HEK293T (cell line): ENCODE data around the gene RNF8.
"Not testable (repeated sequence)": the region's sequence is repeated elsewhere in the genome, so short reads cannot be mapped to it uniquely, and the experiment has no call there.

Source experiments
- CTCF ChIA-PET: fragments of 350-600 bp; formaldehyde crosslinking; extraction: SDS; loops from one replicate; lab custom pipeline; 2021; ENCODE audit warnings: antibody characterized with exemption, inconsistent platforms; lab: Yijun Ruan, JAX
- POLR2A ChIA-PET: fragments of 350-600 bp; formaldehyde crosslinking; extraction: SDS; loops from one replicate; lab custom pipeline; 2020; ENCODE audit warnings: antibody characterized with exemption, inconsistent platforms; lab: Yijun Ruan, JAX
- DNase-seq: peaks from one replicate; pipeline ENCODE4 v3.0.0; 2012; ENCODE audit warnings: mixed read lengths; ENCODE audit errors: extremely low spot score
- ARNT ChIP-seq: fragments of 450-650 bp; IDR thresholded peaks from 2 replicates; pipeline ENCODE4 v1.6.1; 2017; ENCODE audit warnings: mild to moderate bottlenecking
- BHLHE40 ChIP-seq: fragments of 450-650 bp; IDR thresholded peaks from 2 replicates; pipeline ENCODE4 v1.6.1; 2016; ENCODE audit warnings: mild to moderate bottlenecking, moderate library complexity, borderline replicate concordance
- CTBP1 ChIP-seq: fragments of 450-650 bp; IDR thresholded peaks from 2 replicates; pipeline ENCODE4 v1.6.1; 2016; ENCODE audit warnings: borderline replicate concordance
- ELF4 ChIP-seq: fragments of 450-650 bp; IDR thresholded peaks from 2 replicates; pipeline ENCODE4 v1.6.1; 2017; ENCODE audit warnings: antibody characterized with exemption
- FOXA1 ChIP-seq: fragments of 450-650 bp; IDR thresholded peaks from 2 replicates; pipeline ENCODE4 v1.6.1; 2016; ENCODE audit warnings: mild to moderate bottlenecking
- FOXK2 ChIP-seq: fragments of 450-650 bp; IDR thresholded peaks from 2 replicates; pipeline ENCODE4 v1.6.1; 2016; ENCODE audit warnings: mild to moderate bottlenecking
- FOXM1 ChIP-seq: fragments of 450-650 bp; IDR thresholded peaks from 2 replicates; pipeline ENCODE4 v1.6.1; 2017; ENCODE audit warnings: mild to moderate bottlenecking, borderline replicate concordance
- HDGF ChIP-seq: fragments of 450-650 bp; IDR thresholded peaks from 2 replicates; pipeline ENCODE4 v1.6.1; 2017; ENCODE audit warnings: antibody characterized with exemption, borderline replicate concordance
- L3MBTL2 ChIP-seq: fragments of 450-650 bp; conservative IDR thresholded peaks from 2 replicates; pipeline ENCODE4 v1.6.1; 2016; ENCODE audit warnings: mild to moderate bottlenecking
- LEF1 ChIP-seq: fragments of 450-650 bp; IDR thresholded peaks from 2 replicates; pipeline ENCODE4 v1.6.1; 2017; ENCODE audit warnings: mild to moderate bottlenecking, borderline replicate concordance
- NFRKB ChIP-seq: fragments of 450-650 bp; IDR thresholded peaks from 2 replicates; pipeline ENCODE4 v1.6.1; 2016; ENCODE audit warnings: mild to moderate bottlenecking, moderate library complexity
- SP1 ChIP-seq: fragments of 450-650 bp; IDR thresholded peaks from 2 replicates; pipeline ENCODE4 v1.6.1; 2017
- SUZ12 ChIP-seq: fragments of 450-650 bp; IDR thresholded peaks from 2 replicates; pipeline ENCODE4 v1.6.1; 2016; ENCODE audit warnings: mild to moderate bottlenecking
- TARDBP ChIP-seq: fragments of 450-650 bp; IDR thresholded peaks from 2 replicates; pipeline ENCODE4 v1.6.1; 2016
- ZNF384 ChIP-seq: fragments of 450-650 bp; IDR thresholded peaks from 2 replicates; pipeline ENCODE4 v1.6.1; 2016
- TF ChIP-seq, protein P1 (sequence below): fragments of 450-650 bp; IDR thresholded peaks from 2 replicates; pipeline ENCODE4 v1.6.1; 2016

Gene RNF8

DNA sequence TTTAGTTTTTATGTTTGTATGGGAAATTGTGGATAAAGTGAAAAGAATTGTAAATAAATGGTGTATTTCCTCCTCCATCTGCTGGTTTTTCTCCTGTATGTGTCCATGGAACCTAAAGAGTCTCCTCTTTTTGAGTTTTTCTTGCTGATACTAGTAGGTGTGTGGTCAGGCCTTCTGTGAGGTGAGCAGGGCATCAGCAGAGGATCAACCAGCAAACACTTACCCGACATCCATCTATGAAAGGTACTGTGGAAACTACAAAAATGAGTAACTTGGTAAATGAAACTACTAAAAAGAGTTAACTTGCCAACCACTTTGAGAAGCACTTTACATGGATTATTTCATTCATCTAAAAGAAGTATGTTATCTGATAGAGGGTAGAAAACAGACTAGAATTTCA, 20.9 kb upstream of the RNF8 start:
- CTCF ChIA-PET, result no interaction called here
- TF ChIP-seq BHLHE40 (no peak), FOXM1 (no peak), SP1 (no peak), NFRKB (no peak)
- POLR2A ChIA-PET, result no interaction called here
- no peak for DNase-seq

DNA sequence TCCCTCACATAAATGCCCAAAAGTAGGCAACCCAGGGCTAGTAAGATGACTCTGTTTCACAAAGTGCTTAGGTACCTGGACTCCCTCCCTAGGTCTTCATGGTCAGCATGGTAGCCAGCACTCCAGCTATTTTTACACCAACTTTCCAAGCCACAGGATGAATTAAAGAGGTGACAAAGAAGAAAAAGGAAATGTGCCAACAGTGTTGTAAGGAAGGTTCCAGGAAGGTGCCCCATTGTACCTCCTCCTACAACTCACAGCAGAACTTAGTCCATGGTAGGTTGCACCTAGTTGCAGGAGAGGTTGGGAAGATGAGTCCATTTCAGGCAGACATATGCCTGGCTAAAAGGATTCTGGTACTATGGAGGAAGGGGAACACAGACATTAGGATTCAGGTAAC, 19.7 kb upstream of the RNF8 start:
- POLR2A ChIA-PET, result no interaction called here
- TF ChIP-seq HDGF (no peak), FOXM1 (no peak), BHLHE40 (no peak)
- TF ChIP-seq, protein P1, sequence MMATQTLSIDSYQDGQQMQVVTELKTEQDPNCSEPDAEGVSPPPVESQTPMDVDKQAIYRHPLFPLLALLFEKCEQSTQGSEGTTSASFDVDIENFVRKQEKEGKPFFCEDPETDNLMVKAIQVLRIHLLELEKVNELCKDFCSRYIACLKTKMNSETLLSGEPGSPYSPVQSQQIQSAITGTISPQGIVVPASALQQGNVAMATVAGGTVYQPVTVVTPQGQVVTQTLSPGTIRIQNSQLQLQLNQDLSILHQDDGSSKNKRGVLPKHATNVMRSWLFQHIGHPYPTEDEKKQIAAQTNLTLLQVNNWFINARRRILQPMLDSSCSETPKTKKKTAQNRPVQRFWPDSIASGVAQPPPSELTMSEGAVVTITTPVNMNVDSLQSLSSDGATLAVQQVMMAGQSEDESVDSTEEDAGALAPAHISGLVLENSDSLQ, result no peak
- CTCF ChIA-PET, result no interaction called here
- no peak for DNase-seq

DNA sequence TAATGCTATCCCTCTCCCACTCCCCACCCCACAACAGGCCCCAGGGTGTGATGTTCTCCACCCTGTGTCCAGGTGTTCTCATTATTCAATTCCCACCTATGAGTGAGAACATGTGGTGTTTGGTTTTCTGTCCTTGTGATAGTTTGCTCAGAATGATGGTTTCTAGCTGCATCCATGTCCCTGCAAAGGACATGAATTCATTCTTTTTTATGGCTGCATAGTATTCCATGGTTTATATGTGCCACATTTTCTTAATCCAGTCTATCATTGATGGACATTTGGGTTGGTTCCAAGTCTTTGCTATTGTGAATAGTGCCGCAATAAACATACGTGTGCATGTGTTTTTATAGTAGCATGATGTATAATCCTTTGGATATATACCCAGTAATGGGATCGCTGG, 15.5 kb upstream of the RNF8 start:
- POLR2A ChIA-PET, DNase-seq, CTCF ChIA-PET: not testable (repeated sequence)

DNA sequence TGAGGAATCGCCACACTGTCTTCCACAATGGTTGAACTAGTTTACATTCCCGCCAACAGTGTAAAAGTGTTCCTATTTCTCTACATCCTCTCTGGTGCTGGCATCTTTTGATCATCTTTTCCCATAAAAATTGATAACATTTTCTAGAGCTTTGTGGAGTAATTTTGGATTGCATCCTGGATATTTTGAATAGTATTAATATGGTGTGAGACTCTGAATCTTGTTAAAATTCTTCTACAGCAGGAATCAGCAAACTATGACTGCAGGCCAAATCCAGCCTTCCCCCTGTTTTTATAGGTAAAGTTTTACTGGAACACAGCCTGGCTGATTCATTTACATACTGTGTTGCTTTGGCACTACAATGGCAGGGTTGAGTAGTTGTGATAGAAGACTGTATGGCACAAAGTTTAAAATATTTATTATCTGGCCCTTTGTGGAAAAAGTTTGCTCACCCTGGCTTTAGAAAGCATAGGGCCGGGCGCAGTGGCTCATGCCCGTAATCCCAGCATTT, 15.0 kb upstream of the RNF8 start:
- CTCF ChIA-PET, result no interaction called here
- POLR2A ChIA-PET, result no interaction called here
- no peak for DNase-seq
- TF ChIP-seq ZNF384, result no peak

DNA sequence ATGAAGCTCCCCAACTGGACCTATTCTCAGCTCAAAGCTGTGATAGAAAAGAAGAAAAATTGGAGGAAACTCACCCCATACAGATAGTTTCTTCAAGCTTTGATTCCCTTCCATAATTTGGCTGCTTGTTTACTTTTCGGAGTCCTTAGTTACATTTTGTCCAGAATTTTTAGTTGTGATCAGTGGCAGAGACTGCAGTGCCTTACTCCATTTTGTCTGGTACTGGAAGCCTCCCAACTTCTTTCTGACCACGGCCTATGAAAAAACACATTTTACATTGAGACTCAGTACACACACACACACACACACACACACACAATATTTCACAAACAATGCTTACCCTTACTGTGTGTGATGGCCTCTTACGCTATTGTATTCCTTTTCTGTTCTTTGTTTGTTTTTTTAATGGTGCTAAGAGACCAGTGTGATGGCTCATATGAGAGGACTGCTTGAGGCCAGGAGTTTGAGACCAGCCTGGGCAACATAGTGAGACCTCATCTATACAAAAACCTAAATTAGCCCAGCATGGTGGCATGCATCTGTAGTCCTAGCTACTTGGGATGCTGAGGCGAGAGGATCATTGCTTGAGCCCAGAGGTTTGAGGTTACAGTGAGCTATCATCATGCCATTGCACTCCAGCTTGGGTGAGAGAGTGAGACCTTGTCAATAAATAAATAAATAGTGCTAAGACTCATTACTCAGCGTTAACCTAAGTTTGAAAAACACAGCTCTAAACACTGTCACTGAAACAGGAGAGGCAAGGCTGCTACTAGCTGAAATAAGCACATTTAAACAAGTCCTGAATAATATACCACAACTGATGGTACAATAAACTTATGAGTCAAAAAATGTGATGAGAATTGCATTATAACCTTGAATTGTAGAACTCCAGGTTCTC, 13.8 kb upstream of the RNF8 start:
- TF ChIP-seq SP1, result no peak
- TF ChIP-seq ARNT, result no peak
- TF ChIP-seq ZNF384, result no peak
- DNase-seq, result no peak
- POLR2A ChIA-PET, result no interaction called here
- CTCF ChIA-PET, result interaction anchor here (0.7 kb wide), 1 partner anchor 93 kb away, joined by 4 read pairs; the partner anchor contains the start of gene CMTR1

DNA sequence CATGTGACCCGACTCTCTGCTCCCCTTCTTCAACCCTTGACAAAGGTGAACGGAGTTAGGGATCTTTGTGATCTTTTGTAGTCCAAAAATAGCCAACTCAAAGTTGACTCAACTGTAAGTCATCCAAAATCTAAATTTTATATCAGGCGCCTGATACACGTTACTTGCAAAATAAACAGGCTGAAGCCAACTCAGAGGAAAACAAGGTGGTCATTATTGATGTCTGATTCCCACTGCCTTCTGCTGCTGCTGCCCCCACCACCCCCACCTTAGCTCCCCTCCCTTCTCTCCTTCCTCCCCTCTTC, 13.2 kb upstream of the RNF8 start:
- TF ChIP-seq ZNF384 (no peak), HDGF (no peak), TARDBP (no peak), SP1 (no peak), ELF4 (no peak), FOXM1 (no peak), FOXA1 (no peak)
- POLR2A ChIA-PET, result no interaction called here
- CTCF ChIA-PET, result no interaction called here
- DNase-seq, result no peak

DNA sequence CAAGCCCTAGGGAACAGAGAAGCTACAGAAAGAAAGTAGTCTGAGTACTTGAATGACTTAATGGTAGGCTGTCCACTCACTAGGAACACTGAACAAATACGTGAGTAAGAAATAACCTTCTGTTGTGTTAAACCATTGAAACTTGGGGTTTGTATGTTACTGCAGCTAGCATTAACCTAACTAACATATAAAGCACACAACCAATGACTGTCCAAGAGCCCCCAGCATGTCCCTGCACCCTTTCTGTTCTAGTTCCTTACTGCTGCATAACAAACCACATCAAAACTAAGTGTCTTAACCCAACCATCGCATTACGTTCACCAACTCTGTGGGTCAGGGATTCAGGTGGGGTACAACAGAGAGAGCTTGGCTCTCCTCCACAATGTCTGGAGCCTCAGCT, 10.5 kb upstream of the RNF8 start:
- ChIA-PET POLR2A (no interaction called here), CTCF (interaction anchor here (1.6 kb wide), 1 partner anchor 18 kb away, joined by 7 read pairs; no protein-coding TSS in a partner anchor)
- DNase-seq, result no peak
- TF ChIP-seq ELF4 (no peak), ARNT (no peak), L3MBTL2 (no peak), FOXK2 (no peak), NFRKB (no peak), LEF1 (no peak), FOXM1 (no peak), HDGF (no peak), SP1 (no peak), FOXA1 (no peak), SUZ12 (no peak), BHLHE40 (no peak), ZNF384 (no peak), TARDBP (no peak)
- TF ChIP-seq, protein P1, result no peak

DNA sequence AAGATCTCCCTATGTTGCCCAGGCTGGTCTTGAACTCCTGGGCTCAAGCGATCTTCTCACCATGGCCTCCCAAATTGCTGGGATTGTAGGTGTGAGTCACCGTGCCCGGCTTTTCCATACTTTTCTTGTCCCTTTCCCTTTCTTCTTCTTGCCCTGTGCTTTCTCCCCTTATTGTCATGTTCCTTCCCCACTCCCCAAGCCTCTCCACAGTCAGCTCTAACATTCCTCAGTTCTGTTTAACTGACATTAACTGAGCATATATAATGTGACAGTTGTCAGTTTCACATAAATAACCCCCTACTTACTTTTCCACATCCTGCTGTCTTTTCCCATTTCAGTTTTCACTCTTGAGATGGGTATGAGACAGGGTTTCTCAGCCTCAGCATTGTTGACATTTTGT, 9.5 kb upstream of the RNF8 start:
- DNase-seq, result no peak
- POLR2A ChIA-PET, result no interaction called here
- CTCF ChIA-PET, result no interaction called here
- no peak for TF ChIP-seq SUZ12
- TF ChIP-seq, protein P1, result no peak
- no peak for TF ChIP-seq L3MBTL2
- no peak for TF ChIP-seq HDGF
- TF ChIP-seq FOXM1, result no peak
- TF ChIP-seq ZNF384, result no peak
- no peak for TF ChIP-seq FOXA1
- TF ChIP-seq CTBP1, result no peak
- TF ChIP-seq BHLHE40, result no peak
- no peak for TF ChIP-seq FOXK2
- TF ChIP-seq NFRKB, result no peak
- TF ChIP-seq ARNT, result no peak
- no peak for TF ChIP-seq TARDBP
- TF ChIP-seq LEF1, result no peak
- TF ChIP-seq ELF4, result no peak
- no peak for TF ChIP-seq SP1

DNA sequence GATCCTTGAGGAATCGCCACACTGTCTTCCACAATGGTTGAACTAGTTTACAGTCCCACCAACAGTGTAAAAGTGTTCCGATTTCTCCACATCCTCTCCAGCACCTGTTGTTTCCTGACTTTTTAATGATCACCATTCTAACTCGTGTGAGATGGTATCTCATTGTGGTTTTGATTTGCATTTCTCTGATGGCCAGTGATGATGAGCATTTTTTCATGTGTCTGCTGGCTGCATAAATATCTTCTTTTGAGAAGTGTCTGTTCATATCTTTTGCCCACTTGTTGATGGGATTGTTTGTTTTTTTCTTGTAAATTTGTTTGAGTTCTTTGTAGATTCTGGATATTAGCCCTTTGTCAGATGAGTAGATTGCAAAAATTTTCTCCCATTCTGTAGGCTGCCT, 8.0 kb upstream of the RNF8 start:
- DNase-seq, POLR2A ChIA-PET, CTCF ChIA-PET: not testable (repeated sequence)
